IPS-18a (cell line): ENCODE results near the gene XPO5.

Experiments used
- H3K27ac ChIP-seq: one replicate; pipeline ENCODE4 v1.5.1; 2013; ENCODE audit warnings: low read length
- H3K27me3 ChIP-seq: one replicate; pipeline ENCODE4 v1.6.1; 2013; ENCODE audit warnings: mild to moderate bottlenecking, low read length; ENCODE audit not compliant: control insufficient read depth, insufficient read depth
- H3K36me3 ChIP-seq: one replicate; pipeline ENCODE4 v1.6.1; 2013; ENCODE audit warnings: low read depth, low read length; ENCODE audit not compliant: control insufficient read depth
- H3K4me1 ChIP-seq: one replicate; pipeline ENCODE4 v1.6.1; 2013; ENCODE audit warnings: low read depth, low read length; ENCODE audit not compliant: control insufficient read depth
- H3K4me3 ChIP-seq: one replicate; pipeline ENCODE4 v1.5.1; 2013; ENCODE audit warnings: low read length
- H3K9ac ChIP-seq: one replicate; pipeline ENCODE4 v1.6.1; 2013; ENCODE audit warnings: mild to moderate bottlenecking, low read length, moderate library complexity
- H3K9me3 ChIP-seq: one replicate; pipeline ENCODE4 v1.6.1; 2013; ENCODE audit warnings: low read depth, low read length; ENCODE audit not compliant: control insufficient read depth

The XPO5 gene

DNA sequence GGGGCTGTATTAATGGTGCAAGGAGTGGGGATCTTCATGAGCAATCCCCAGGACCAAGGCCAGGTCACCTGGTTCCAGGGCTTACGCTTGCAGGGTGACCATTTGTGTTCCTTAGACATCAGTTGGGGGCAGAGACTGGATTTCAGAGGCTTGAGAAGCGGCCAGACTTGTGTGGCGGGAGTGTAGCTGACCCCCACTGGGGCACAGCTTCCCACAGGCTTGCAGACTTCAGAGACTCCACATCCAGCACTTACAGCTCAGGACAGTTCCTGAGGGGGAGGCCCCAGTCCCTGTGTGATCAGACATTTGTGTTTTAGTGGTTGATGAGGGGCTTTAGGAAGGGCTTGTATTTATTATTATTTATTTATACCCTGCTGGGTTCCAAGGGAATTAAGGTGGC is 83.2 kb downstream of the XPO5 start:
- Histone ChIP-seq H3K9ac (no peak overlapping the region), H3K36me3 (peaks cover under 1% of the 10 kb centered on the region), H3K4me1 (no peaks in the 10 kb centered on the region), H3K27ac (no peak overlapping the region), H3K9me3 (no peaks in the 10 kb centered on the region), H3K27me3 (no peaks in the 10 kb centered on the region), H3K4me3 (no peak overlapping the region)

- Histone ChIP-seq H3K27me3 (no peaks in the 10 kb centered on the region), H3K4me3 (no peak overlapping the region), H3K36me3 (no peaks in the 10 kb centered on the region), H3K9me3 (no peaks in the 10 kb centered on the region), H3K9ac (no peak overlapping the region), H3K27ac (no peak overlapping the region), H3K4me1 (no peaks in the 10 kb centered on the region)
These were observed 83.8 kb downstream of the XPO5 start for GRCh38 chr6:43491750-43492661.

- no peaks in the 10 kb centered on the region for H3K9me3 ChIP-seq
- no peaks in the 10 kb centered on the region for H3K36me3 ChIP-seq
- no peaks in the 10 kb centered on the region for H3K27me3 ChIP-seq
- no peaks in the 10 kb centered on the region for H3K4me1 ChIP-seq
- H3K9ac ChIP-seq = no peak overlapping the region
- no peak overlapping the region for H3K4me3 ChIP-seq
- no peak overlapping the region for H3K27ac ChIP-seq
These were observed 85.3 kb downstream of the XPO5 start for GRCh38 chr6:43490523-43490939.

DNA sequence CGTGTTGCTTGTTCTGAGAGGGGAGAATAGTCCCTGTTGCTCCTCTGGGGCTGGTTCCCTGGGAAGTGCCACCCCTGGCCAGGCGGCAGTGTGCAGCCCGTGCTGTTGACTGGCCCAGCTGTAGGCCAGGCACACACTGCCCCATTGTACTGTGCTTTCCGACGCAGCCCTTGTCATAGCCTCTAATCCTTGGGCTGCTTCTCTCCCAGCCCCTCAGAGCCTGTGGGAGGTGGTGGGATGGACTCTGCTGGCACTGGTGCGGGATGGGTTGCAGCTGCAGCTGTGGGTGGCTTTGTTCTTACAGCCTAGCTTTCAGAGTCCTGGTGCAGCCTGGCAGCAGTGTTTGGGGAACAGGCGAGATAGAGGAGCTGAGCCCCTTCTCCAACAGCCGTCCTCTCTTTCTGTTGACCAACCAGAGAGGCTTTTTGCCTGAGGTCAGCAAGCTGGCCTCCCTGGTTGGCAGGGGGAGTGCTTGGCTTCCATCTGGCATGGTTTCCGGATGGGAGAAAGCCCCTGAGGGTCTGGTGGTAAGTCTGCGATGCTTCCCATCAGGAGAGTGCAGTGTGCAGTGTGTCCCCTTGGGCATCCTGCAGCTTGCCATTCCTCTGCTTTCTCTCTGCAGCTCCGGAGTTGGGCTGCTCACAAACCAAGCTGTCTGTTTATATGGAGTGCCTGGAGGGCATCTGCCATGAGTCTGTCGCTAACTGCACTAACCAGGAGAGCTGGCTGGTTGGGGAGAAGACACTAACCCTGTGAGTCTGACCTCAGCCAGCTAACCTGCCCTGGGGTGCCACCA is 86.4 kb downstream of the XPO5 start:
- H3K36me3 ChIP-seq = no peaks in the 10 kb centered on the region
- H3K4me1 ChIP-seq = no peaks in the 10 kb centered on the region
- H3K4me3 ChIP-seq = no peak overlapping the region
- no peaks in the 10 kb centered on the region for H3K9me3 ChIP-seq
- H3K27ac ChIP-seq = no peak overlapping the region
- no peaks in the 10 kb centered on the region for H3K27me3 ChIP-seq
- no peak overlapping the region for H3K9ac ChIP-seq

GRCh38 chr6:43488667-43489276 is 87.1 kb downstream of the XPO5 start:
- Histone ChIP-seq H3K36me3 (no peaks in the 10 kb centered on the region), H3K4me1 (no peaks in the 10 kb centered on the region), H3K27me3 (no peaks in the 10 kb centered on the region), H3K27ac (no peak overlapping the region), H3K4me3 (no peak overlapping the region), H3K9ac (no peak overlapping the region), H3K9me3 (no peaks in the 10 kb centered on the region)

GRCh38 chr6:43481591-43482236 is 94.1 kb downstream of the XPO5 start:
- H3K36me3 ChIP-seq = peaks cover 3% of the 10 kb centered on the region
- H3K27ac ChIP-seq = no peak overlapping the region
- H3K9ac ChIP-seq = no peak overlapping the region
- peak overlapping the region; percentile 32 for H3K4me3 ChIP-seq
- H3K27me3 ChIP-seq = no peaks in the 10 kb centered on the region
- H3K9me3 ChIP-seq = no peaks in the 10 kb centered on the region
- H3K4me1 ChIP-seq = peaks cover 26% of the 10 kb centered on the region

GRCh38 chr6:43481075-43481474 is 94.8 kb downstream of the XPO5 start:
- no peaks in the 10 kb centered on the region for H3K9me3 ChIP-seq
- peaks cover 27% of the 10 kb centered on the region for H3K4me1 ChIP-seq
- no peak overlapping the region for H3K27ac ChIP-seq
- H3K36me3 ChIP-seq = peaks cover 3% of the 10 kb centered on the region
- no peak overlapping the region for H3K9ac ChIP-seq
- no peaks in the 10 kb centered on the region for H3K27me3 ChIP-seq
- no peak overlapping the region for H3K4me3 ChIP-seq

GRCh38 chr6:43478008-43478372 is 97.8 kb downstream of the XPO5 start:
- Histone ChIP-seq H3K4me3 (peak overlapping the region; percentile 79), H3K4me1 (peaks cover 27% of the 10 kb centered on the region), H3K27ac (peak overlapping the region; percentile 27), H3K9ac (peak overlapping the region; percentile 87), H3K27me3 (no peaks in the 10 kb centered on the region), H3K9me3 (no peaks in the 10 kb centered on the region), H3K36me3 (peaks cover 3% of the 10 kb centered on the region)

DNA sequence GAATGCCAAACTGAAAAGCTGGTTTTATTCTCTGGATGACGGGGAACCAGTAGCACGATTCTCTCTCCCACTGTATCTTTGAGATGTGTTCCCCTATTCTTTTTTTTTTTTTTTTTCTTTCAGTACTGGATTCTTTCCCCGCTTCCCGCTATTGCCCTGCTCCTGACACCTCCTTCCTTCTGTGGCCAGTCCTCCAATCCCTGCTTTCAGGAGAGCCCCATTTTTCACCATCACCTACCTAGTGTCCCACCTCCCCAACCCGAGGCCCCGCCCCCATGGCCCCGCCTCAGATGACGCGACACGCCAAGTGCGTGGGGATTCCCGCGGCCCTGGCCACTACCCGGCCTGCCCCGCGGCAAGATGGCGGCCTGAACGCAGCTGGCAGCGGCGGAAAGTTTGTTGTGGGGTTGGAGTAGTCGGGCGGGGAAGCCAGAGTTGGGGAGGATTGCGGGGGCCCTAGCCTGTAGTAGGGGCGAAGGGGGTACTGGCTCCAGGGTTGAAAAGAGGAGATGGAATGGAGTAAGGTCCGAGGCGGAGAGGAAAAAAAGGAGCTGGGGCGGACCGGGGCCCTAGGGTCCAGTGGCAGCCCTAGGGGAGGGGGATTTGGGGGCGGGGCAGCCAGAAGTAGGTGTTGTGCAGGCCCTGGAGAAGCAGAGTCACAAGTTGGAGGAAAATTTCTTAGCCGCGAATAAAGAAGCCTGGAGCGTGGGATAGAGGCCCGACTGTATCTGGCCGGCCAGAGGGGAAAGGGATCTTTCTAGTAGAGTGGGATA is 98.4 kb downstream of the XPO5 start, which contains the start of gene TJAP1:
TJAP1 (plus strand) TSS at position 336 of the 773 bp plus-strand sequence. CDS start 21,432 bp downstream, outside the sequence.
- Histone ChIP-seq H3K9ac (peak within 1 kb of the TSS; percentile 87), H3K4me3 (peak within 1 kb of the TSS; percentile 79), H3K36me3 (peaks cover 3% of the 10 kb centered on the region), H3K4me1 (peaks cover 25% of the 10 kb centered on the region), H3K27ac (peak within 1 kb of the TSS; percentile 33), H3K27me3 (no peaks in the 10 kb centered on the region), H3K9me3 (no peaks in the 10 kb centered on the region)

- peaks cover 18% of the 10 kb centered on the region for H3K4me1 ChIP-seq
- H3K9me3 ChIP-seq = no peaks in the 10 kb centered on the region
- H3K4me3 ChIP-seq = peak overlapping the region; percentile 79
- H3K9ac ChIP-seq = peak overlapping the region; percentile 87
- H3K27ac ChIP-seq = peak overlapping the region; percentile 33
- peaks cover 3% of the 10 kb centered on the region for H3K36me3 ChIP-seq
- no peaks in the 10 kb centered on the region for H3K27me3 ChIP-seq
These were observed 99.1 kb downstream of the XPO5 start for GRCh38 chr6:43476746-43477145.
